ENCODE data around the gene CCDC170.
A peak's percentile ranks its signal among the peaks of the same experiment; 100 is the strongest.
"Not testable (repeated sequence)": the region's sequence is repeated elsewhere in the genome, so short reads cannot be mapped to it uniquely, and the experiment has no call there.

The CCDC170 gene, protein sequence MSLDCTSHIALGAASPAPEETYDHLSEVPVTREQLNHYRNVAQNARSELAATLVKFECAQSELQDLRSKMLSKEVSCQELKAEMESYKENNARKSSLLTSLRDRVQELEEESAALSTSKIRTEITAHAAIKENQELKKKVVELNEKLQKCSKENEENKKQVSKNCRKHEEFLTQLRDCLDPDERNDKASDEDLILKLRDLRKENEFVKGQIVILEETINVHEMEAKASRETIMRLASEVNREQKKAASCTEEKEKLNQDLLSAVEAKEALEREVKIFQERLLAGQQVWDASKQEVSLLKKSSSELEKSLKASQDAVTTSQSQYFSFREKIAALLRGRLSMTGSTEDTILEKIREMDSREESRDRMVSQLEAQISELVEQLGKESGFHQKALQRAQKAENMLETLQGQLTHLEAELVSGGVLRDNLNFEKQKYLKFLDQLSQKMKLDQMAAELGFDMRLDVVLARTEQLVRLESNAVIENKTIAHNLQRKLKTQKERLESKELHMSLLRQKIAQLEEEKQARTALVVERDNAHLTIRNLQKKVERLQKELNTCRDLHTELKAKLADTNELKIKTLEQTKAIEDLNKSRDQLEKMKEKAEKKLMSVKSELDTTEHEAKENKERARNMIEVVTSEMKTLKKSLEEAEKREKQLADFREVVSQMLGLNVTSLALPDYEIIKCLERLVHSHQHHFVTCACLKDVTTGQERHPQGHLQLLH

DNA sequence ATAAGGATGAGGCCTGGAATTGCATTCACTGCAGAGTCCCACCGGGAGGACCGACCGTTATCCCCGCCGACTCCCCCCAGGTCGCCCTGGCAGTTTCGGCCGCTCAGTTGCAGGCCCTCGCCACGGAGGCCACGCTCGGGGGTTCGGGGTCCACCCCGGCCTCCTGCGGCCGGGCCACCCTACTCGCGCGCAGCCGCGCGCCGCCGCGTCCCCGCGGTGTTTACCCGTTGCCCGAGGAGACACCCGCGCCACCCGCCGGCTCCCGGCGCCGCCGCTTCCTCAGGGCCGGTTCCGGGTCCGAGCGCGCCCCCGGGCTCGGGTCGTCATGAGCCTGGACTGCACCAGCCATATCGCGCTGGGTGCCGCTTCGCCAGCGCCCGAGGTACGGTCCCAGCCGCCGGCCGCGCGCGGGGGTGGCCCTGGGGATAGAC is at the start of gene CCDC170:
CCDC170 (plus strand) TSS at position 214 of the 431 bp plus-strand sequence; CDS start at position 326, 112 bp downstream.
- DNase-seq (ENCODE audit: low spot score), result peak; percentile 77

DNA sequence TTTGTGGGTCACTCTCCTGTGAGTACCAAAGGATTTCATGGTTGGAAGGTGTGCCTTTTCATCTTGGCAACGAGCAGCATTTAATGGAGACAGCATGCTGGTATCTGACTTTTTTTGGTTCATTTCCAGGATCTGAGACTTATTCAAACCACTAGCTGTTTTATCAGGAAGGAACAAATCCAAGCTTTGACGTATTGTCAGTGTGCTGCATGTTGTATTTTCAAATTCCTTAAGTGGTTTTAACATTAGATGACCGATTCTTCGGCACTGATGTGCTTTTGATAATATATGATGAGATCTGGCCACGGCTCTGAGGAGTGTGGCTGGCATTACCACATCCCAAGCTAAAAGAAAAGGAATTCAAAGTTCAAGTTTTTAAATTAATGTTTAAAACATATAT is 48.3 kb upstream of the CCDC170 start:
- DNase-seq (ENCODE audit: low spot score), result no peak

DNA sequence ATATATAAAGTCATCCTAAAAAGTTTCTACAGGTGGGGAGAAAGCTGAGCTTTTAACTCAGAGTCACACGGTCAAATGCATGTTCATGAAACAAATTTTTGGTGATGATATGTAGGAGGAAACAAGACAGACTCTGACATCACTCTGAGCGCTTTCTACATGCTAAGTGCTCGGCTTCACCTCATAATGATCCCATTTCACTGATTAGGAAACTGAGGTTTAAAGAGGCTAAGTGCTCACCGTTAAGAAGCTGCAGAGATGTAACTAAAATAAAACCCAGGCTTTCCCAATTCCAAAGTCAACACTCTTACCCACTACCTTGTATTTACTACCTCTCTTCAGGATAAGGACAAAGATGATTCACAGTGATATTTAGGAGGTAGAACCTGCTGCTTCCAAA is 46.6 kb upstream of the CCDC170 start:
- no peak for DNase-seq (ENCODE audit: low spot score)

DNA sequence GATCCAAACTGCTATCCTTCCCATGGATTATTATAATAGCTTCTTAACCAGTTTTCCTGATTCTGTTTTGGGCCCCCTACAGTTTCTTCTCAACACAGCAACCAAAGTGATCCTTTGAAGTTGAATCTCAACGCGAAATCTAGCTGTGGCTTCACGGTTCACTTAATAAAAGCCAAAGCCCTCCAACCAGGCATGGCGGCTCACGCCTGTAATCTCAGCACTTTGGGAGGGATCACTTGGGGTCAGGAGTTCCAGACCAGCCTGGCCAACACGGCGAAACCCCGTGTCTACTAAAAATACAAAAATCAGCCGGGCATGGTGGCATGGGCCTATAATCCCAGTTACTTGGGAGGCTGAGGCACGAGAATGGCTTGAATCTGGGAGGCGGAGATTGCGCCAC is 45.2 kb upstream of the CCDC170 start:
- DNase-seq (ENCODE audit: low spot score), result no peak

DNA sequence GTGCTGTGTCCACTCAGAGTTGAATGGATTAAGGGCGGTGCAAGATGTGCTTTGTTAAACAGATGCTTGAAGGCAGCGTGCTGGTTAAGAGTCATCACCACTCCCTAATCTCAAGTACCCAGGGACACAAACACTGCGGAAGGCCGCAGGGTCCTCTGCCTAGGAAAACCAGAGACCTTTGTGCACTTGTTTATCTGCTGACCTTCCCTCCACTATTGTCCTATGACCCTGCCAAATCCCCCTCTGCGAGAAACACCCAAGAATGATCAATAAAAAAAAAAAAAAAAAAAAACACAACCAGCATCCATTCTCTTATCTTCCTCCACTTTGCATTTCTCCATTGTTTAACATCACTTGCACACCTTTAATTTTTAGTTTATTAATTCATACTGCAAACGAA is 42.9 kb upstream of the CCDC170 start:
- not testable (repeated sequence) for DNase-seq (ENCODE audit: low spot score)

DNA sequence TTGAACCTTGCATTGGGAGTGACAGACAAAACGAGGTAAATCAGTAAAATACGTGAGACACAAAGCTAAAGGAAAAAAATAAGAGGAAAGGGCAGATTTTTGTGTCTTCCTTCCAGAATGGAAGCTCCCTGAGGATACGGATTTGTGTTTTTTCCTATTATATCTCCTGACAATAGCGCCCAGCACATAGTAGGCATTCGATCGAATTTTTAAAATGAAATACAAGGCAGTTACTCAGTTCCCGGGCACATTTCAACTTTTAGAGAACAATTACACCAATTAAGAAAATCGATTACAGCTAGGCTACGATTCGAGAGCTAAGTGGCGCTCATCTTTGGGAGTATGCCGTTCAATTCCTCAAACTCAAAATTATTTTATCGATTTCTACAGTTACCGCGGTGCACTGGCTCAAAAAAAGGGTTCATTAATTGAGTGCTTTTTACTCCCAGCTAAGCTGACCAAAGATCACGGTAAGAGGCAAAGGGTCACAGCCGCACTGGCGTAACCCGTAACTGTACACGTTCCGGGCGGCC is 42.3 kb upstream of the CCDC170 start:
- DNase-seq (ENCODE audit: low spot score), result no peak

DNA sequence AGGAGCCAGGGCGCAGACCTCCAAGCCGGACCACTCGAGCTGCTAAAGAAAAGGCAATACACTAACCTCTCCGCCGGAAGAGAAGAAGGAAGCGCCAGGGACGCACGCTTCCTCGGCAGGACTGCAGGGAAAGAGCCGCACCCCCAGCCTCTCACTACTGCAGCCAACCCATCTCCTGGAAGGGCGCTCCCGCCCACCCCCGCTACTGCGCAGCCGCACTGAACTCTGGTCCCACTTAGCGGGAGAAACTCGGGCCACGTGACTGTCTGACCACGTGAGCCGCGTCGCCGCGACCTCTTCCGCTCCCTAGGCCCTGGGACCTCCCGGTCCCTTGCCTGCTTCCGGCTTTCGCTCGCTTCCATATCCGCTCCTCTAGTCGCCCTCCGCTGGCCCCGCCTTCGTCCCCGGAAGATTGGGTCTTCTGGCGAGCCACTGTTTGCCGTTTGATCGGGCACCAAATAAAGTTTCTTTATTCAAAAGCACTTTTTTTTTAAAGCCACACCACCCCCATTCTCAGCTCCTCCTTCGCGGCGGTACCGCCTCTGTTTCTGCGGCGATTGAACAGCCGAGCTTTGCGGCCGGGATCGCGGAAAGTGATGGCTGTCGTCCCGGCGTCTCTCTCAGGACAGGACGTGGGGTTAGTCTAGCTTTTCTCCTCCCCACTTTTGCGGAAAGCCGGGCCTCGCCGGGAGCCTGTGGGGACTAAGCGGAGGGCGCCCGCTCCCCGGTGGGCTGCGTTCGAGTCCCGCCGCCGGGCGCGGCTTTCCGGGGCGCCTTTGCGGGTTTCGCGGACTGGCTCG is 41.7 kb upstream of the CCDC170 start, which contains the start of gene RMND1:
RMND1 (minus strand) TSS at position 177 of the 800 bp plus-strand sequence. CDS start 6,315 bp downstream, outside the sequence.
- DNase-seq (ENCODE audit: low spot score), result peak; percentile 99

DNA sequence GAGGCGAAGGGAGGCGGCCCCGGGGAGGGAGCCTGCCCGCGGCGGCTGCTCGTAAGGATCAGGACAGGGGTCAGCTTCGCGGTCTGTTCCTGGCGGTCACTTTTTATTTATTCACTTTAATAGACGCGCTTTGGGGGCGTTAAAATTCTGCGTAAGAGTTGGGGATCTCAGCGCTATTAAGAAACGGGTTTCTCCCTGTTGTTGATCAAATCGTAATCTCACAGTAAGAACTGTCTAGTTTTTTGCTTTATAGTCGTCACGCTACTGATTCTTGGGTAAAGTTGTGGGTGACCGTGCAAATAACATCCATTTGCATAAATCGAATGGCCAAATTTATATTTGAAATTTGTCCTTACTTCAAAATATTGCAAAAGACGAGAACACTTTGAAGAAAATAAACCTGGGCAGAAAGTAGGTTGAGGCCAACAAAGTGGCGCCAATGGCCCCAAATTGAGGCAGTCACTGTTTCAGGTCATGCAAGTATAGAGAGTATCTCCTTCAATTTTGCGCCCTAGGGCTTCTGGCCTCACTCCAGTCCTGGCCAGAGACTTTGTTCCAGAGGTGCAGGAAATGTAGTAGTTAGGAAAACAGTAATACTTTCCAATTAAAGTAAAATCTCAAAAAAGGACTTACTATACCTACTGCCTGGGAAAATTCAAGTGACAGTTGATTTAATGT is 40.9 kb upstream of the CCDC170 start:
- DNase-seq (ENCODE audit: low spot score), result no peak

DNA sequence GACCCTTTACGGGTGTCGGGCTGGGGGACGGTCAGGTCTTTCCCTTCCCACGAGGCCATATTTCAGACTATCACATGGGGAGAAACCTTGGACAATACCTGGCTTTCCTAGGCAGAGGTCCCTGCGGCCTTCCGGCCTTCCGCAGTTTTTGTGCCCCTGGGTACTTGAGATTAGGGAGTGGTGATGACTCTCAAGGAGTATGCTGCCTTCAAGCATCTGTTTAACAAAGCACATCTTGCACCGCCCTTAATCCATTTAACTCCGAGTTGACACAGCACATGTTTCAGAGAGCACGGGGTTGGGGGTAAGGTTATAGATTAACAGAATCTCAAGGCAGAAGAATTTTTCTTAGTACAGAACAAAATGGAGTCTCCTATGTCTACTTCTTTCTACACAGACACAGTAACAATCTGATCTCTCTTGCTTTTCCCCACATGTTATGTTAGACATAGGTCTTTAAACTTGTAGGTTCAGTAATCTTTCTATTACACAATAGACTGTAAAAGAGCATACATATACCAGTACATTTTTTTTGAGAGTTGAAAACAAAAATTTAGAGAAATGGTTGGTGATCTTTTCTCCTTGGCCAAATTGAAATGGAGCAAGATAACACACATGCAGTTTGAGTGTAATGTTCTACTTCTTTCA is 37.9 kb upstream of the CCDC170 start:
- DNase-seq (ENCODE audit: low spot score), result not testable (repeated sequence)

DNA sequence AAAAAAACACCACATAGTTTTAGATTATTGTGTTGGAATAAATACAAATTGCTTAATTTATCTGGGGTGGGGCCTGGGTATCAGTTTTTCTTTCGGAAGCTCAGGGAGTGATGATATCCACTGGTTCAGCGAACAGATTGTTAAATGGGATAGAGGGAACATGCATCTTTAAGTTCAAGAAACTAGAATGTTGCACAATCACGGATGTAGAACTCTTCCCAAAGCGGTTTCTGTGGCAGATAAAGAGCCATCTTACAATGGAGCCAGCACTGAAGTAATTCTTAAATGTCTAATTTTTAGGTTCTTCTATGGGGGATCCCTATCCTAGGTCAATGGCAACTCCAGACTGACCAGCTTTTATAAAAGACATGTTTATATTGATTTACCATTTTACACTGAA is 32.1 kb upstream of the CCDC170 start:
- DNase-seq (ENCODE audit: low spot score), result no peak

DNA sequence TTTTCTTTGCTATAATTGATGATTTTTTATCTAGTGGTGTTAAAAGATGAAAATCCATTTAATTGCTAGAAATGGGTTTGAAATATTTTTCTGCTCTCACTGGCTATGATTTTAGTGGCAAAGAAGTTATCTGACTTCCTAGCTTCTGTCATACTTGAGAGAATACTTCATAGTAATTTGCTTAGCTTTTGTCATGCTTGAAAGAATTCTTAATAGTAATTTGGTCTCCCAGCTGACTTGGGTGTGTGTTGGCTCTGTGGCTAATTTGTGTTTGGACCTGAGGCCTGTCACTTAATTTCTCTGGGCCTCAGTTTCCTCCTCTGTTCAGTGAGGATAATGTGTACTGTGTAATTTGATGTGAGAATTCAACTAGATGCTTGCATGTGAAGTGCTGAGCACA is 29.1 kb upstream of the CCDC170 start:
- no peak for DNase-seq (ENCODE audit: low spot score)

DNA sequence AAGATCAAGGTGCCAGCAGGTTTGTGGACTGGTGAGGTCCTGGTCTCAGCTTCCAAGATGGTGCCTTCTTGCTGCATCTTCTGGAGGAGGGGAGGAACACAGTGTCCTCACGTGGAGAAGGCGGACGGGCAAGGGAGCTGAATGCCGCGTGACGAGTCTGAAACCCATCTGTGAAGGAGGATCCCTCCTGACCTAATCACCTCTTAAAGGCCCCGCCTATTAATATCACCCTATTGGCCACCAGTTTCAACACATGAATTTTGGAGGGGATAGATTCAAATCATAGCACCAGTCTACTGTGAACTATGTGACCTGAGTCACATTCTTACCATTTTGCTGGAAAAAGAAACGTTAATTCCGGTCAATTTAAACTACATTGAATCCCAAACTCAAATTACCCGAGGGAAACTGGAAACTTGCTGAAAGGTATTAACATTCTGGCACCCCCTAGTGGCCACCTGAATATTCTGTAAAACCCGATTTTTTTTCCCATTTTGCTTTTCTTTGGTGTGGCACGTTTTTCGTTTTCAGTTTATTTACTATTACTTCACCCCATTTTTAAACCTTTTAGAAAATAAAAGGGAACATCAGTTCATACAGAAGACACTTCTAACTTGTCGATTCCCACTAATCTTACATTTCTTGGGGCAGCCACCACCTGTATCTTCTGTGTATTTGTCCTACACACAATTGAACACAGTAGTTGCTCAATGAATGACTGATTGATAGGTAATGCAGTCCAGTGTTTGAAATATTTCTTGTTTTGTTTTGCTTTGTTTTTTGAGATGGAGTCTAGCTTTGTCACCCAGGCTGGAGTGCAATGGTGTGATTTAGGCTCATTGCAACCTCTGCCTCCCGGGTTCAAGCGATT is 17.9 kb upstream of the CCDC170 start:
- DNase-seq (ENCODE audit: low spot score), result peak; percentile 52

DNA sequence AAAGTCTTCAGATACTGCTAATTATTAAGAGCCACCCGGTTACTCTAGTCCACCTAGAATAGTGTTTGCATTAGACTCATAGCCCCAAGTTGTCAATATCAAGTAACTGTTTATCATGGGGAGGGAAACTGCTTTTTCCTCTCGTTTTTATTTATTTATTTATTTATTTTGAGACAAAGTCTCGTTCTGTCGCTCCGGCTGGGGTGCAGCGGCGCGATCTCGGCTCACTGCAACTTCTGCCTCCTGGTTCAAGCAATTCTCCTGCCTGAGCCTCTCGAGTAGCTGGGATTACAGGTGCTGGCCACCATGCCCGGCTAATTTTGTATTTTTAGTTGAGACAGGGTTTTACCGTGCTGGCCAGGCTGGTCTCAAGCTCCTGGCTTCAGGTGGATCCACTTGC is 16.1 kb upstream of the CCDC170 start:
- no peak for DNase-seq (ENCODE audit: low spot score)

DNA sequence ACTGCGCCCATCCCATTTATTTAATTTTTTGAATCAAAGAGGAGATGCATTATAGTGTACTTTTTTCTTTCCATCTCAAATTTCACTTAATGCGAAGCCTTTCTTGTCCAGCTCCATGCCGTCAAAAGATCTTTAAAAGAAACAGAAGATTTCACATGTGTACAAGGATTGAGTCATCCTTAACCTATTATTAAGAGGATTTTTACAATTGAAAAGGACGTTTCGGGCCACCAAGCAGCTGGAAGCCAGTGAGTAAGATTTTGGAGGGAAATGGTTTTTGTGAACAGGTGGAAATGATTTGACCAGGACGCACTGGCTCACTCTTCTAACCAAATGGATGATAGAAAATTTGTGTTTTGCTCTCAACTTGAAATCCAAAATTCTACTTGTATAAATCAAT is 15.1 kb upstream of the CCDC170 start:
- DNase-seq (ENCODE audit: low spot score), result no peak

DNA sequence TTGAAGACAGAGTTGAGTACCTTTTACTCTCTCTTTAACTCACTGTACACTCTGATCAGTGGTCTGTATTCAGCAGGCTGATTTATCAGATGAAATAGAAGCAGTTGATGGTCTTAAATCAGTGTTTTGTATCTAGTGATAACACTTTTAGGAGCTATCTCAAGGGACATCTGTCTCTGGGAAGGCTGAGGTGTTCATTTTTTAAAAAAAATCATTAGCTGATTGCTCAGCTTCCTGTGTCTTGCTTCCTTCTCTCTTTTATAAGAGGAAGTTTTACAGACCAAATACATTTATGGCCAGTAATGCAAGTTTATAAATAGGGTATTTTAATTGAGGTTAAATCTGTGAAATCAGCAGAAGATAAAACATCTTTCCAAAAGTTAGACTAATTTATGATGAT is 12.0 kb upstream of the CCDC170 start:
- DNase-seq (ENCODE audit: low spot score), result no peak

DNA sequence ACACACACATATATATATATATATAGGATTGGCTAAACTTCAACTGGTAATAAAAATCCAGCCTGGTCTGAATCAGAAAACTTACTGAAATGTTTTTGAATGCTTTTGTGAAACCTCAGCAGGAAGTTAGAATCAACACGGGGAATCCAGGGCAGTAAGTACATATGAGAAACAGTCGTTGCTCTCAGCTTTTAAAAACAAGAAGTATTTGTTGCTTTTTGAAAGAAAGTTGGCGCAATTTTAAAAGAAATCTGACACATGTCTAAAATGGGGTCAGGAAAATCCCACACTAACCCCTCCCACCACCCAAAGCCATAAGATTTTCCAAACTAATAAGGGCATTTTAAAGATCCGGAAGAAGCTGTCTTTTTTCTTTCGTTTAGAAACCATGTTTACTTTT is 11.5 kb upstream of the CCDC170 start:
- DNase-seq (ENCODE audit: low spot score), result peak; percentile 36

DNA sequence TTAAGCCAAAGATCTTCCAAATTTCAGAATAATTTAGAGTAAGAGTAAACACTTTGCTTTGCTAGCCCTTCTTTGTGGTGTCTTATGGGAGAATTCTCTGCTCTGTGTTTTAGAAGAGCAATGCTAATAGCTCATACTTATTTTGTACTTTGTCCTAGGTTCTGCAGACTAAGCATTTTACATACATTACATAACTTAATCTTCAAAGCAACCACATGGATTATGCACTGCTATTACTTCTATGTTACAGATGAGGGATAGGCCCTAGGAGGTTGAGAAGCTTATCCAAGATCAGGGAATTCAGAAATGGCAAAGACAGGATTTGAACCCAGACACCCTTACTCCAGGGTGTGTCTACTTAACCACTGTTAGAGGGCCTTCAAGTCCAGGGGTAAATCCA is 9.8 kb upstream of the CCDC170 start:
- DNase-seq (ENCODE audit: low spot score), result no peak

DNA sequence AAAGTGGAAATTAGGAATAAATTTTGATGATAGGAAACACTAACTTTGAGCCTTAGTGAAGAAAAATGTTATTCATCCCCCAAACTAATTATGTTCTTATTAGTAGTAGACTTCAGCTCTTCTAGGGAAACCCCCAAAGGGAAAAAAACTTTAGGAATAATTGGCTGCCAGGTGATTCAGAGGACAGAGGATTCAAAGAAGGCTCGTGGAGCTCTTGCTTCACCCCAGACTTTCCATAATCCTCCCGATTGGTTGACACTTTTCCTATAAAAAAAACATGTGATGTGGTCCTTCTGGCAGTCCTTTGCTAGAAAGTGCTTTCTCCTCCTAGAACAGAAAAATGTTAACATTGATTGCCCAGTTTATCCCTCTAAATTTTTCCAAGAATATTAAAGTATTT is 5.6 kb upstream of the CCDC170 start:
- DNase-seq (ENCODE audit: low spot score), result peak; percentile 14

DNA sequence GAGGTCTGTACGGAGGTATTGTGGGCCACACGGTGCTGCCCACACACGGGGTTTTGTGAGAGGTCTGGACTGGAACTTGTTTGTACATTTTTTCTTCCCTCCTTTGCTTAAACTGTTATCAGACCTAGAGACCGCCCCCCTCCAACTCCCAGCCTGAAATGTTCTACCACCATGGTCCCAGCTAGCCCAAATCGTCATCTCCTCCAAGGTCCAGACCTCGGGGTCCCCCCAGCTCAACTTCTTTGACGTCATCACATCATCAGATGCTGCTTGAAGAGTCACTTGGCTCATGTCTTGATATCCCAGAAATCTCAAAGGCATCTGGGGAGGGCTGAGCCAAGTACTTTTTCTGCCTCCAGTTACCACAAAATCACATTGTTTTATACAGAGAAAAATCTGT is 2.8 kb upstream of the CCDC170 start:
- no peak for DNase-seq (ENCODE audit: low spot score)

DNA sequence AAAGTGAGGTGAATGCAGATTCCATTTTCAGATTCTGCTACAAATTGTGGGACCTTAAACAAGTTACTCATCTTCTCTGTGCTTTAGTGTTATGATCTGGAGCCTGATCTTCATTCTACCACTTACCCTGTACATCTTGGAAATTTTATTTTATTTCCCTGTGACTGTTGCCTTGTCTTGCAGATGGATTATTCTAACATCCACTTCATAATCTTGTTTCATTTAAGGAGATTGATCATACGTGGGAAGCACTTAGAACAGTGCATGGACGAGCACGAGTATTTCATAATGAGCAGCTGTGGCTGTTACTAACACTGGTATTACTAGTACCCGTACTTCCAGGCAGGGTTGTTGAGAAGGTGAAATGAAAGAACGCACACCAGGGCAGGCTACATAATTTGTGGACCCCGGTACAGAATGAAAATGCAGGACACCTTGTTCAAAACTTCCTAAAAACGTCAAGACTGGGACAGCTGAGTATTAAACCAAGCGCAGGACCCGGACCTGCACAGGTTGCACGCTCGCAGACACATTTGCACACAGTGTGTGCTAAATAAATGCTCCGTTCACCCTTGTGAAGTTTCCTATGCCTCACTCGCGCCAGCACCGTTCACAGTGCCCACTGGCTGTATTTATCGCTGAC is 535 bp upstream of the CCDC170 start:
- DNase-seq (ENCODE audit: low spot score), result peak; percentile 9

All from AG20443 (cell line).